NCI-H226 (cell line): ENCODE data around the gene FPGS.
A peak's percentile ranks its signal among the peaks of the same experiment; 100 is the strongest.
"Not testable (repeated sequence)": the region's sequence is repeated elsewhere in the genome, so short reads cannot be mapped to it uniquely, and the experiment has no call there.

Source experiments
- DNase-seq: peaks from one replicate; pipeline ENCODE4 v3.0.0-alpha.2; 2015

Gene FPGS

GRCh38 chr9:127771570-127772189 is 31.0 kb upstream of the FPGS start:
- no peak for DNase-seq

DNA sequence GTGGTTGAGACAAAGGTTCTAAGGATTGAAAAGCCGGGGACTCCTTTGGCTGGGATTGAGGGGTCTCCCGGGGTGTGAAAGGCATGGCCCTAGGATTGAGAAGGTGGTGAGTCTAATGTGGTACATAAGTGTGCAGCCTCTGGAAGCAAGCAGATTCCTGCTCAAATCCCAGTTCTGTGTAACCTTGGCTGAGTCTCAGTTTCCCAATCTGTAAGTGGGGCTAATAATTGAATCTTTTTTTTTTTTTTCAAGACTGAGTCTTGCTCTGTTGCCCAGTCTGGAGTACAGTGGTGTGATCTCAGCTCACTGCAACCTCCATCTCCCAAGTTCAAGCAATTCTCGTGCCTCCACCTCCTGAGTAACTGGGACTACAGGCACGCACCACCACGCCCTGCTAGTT is 30.1 kb upstream of the FPGS start:
- DNase-seq, result no peak

DNA sequence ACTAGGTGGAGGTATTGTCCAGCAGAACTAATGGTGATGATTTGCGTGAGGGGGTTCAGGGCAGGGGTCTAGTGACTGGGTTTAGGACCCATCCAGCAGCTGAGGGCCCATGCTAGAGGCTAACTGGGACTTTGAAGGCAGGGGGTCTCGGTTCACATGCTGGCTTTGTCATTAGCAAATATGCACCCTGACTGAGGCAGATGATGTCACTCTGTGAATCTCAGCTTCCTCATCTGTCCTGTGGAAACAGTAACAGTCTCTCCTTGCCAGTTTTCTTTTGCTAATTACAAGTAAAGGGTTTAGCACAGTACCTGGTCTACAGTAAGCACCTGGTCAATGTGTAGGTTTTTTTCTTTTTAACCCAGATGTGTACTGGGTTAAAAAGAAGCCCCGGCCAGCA is 29.4 kb upstream of the FPGS start:
- DNase-seq, result no peak

- DNase-seq, result no peak
These were observed 28.7 kb upstream of the FPGS start for GRCh38 chr9:127773981-127774380.

DNA sequence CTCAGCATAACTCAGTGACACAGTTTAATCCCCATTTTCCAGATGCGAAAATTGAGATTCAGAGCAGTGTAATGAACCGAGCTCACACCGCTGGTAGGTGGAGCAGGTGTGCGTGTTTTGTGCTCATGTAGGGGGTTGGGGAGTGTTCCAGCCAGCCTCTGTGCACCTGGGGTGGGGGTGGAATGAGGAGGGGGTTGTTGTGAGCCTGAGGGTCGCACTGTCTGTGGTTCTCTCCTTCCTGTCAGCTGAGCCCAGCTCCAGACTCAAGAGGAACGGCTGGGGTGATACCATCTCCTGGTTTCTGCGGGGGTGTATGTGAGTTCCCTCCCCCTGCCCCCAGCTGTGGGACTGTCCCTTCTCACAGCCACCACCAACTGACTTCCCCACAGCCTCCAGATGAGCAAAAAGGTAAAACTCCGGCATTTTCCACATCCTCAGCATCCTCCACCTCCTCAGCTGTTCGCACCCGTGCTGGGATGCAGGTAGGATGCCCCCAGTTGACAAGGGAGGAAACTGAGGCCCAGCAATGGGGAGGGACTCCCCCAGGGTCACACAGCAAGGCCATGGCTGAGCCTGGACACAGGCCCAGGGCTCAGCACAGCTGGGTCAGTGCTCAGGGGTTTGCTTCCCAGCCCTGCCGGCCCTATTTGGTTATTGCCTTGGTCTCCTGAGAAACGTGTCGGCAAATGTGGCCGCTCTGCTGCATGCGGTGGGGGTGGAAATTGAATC is 26.3 kb upstream of the FPGS start:
- no peak for DNase-seq

GRCh38 chr9:127776924-127777289 is 25.8 kb upstream of the FPGS start:
- DNase-seq, result no peak

- no peak for DNase-seq
These were observed 25.2 kb upstream of the FPGS start for GRCh38 chr9:127777368-127777980.

DNA sequence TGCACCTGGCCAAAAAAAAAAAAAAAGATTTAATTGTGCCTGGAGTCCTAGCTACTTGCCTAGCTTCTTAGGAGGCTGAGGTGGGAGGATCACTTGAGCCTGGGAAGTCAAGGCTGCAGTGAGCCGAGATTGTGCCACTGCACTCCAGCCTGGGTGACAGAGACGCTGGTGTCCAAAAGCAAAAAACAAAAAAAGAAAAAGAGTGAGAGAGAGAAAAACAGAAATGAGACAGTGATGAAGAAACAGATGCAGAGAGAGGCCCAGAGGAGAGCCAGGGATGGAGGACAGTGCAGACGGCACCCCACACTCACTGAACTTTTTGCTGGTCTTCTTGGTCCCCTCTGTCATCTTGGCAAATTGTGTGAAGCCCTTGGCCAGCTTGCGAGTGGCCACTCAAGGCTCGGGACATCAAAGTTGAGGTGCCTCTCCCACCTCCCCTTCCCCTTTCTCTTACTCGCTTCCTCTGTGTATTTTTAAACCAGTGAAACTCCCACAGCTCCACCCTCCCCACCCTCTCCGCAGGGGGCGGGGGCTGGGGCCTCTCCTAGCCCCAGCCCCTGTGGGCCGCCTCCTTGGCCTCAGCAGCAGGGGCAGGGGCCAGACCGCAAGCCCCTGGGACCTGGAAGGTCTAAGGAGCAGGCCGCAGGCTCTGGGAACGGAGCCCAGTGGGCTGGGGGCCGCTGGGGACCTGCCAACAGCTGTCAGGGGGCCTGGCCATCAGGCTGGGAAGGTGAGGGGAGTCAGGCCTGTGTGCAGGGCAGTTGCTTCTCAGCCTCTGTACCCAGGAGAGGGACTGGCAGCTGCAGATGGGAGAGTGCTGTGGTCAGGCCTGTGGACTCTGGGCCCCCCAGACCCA is 24.2 kb upstream of the FPGS start, which contains the start of gene SH2D3C:
SH2D3C (minus strand) TSS at position 387 of the 856 bp plus-strand sequence; CDS start at position 348, 39 bp downstream.
- DNase-seq, result no peak

DNA sequence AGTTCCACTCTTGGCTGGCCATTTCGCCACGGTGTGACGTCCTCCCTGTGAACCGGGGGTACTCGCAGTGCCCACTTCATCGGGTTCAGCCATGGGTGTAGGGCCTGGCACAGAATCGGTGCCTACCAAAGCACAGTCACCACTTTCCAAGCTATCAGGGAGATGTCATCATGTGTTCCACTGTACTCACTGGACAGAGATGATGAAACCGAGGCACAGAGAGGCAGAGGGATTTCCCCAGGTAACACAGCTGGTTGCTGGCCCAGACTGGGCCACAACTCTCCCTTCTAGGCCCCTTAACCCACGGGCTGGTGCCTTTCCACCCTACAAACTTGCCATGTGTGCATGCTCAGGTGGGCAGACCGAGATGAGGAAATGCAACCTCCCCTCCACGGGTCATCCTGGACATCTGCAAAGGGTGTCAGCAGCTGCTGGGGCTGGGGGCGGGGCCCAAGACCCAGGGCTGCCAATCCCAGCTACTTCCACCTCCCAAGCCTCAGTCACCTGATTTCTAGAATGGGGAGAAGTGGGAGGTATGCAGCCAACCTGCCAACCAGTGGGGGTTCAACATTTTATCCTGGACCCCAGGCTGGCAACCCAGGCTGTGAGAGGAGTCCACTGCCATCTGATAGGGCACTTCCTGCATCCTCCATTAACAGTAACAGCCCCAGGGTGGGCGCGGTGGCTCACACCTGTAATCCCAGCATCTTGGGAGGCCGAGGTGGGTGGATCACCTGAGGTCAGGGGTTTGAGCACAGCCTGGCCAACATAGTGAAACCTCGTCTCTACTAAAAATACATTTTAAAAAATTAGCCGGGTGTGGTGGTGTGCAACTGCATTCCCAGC is 23.3 kb upstream of the FPGS start:
- DNase-seq, result no peak

- no peak for DNase-seq
These were observed 22.4 kb upstream of the FPGS start for GRCh38 chr9:127780126-127780885.

GRCh38 chr9:127780909-127781308 is 21.8 kb upstream of the FPGS start:
- not testable (repeated sequence) for DNase-seq

DNA sequence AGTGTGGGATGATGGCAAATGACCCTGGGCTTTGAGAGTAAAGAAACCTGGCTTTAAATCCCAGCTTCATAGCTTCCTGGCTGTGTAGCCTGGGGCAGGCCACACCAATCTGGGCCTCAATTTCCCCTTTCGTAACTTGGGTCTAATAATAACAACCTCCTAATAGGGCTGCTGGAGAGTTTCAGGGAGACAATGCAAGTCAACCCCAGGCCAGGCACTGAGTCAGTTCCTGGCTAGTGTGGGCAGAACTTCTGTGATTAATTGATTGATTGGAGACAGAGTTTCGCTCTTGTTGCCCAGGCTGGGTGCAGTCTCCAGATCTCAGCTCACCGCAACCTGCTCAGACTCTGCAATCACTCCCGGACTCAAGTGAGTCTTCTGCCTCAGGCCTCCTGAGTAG is 20.9 kb upstream of the FPGS start:
- DNase-seq, result no peak

GRCh38 chr9:127783111-127784008 is 19.3 kb upstream of the FPGS start:
- no peak for DNase-seq

- DNase-seq, result peak; percentile 71
These were observed 17.4 kb upstream of the FPGS start for GRCh38 chr9:127785023-127785932.

- DNase-seq, result peak; percentile 81
These were observed 16.5 kb upstream of the FPGS start, which contains the start of gene CDK9 for GRCh38 chr9:127785933-127786772. CDK9 (plus strand) TSS chr9:127786034; CDS start chr9:127786149, 115 bp downstream.

- no peak for DNase-seq
These were observed 15.9 kb upstream of the FPGS start for GRCh38 chr9:127786773-127787104.

DNA sequence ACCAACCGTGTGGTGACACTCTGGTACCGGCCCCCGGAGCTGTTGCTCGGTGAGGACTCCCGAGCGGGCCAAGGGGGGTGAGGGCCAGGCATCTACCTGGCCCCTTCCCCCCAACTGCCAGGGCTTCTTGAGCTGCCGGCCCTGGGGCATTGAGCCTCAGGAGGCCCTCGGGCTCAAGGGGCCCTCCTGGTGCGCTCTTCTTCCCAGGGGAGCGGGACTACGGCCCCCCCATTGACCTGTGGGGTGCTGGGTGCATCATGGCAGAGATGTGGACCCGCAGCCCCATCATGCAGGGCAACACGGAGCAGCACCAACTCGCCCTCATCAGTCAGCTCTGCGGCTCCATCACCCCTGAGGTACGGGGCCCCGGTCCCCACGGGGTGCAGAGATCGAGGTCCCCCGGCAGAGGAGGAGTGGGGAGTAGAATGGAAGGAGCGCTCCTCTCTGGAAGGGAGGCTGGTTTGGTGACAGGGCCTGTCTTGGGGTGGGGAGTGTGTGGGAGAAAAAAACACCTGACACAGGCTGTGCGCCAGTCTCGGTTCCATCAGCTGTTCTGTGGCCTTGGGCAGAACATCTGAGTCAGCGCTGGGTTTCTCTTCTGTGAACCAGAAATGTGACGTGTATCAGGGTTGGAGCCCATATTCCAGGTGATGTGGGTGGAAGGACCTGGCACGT is 14.2 kb upstream of the FPGS start:
- no peak for DNase-seq

DNA sequence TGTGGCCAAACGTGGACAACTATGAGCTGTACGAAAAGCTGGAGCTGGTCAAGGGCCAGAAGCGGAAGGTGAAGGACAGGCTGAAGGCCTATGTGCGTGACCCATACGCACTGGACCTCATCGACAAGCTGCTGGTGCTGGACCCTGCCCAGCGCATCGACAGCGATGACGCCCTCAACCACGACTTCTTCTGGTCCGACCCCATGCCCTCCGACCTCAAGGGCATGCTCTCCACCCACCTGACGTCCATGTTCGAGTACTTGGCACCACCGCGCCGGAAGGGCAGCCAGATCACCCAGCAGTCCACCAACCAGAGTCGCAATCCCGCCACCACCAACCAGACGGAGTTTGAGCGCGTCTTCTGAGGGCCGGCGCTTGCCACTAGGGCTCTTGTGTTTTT is 13.5 kb upstream of the FPGS start:
- no peak for DNase-seq
